Stimulated activated CD4-positive, alpha-beta T cell treated with anti-CD3 and anti-CD28 coated beads, Interleukin-4, amount 100 ng/mL, for 1 hour (primary cell): Measurements from ENCODE around the gene FSHB.
A peak's percentile ranks its signal among the peaks of the same experiment; 100 is the strongest.
"Not testable (repeated sequence)": the region's sequence is repeated elsewhere in the genome, so short reads cannot be mapped to it uniquely, and the experiment has no call there.

Experiments used
- DNase-seq: peaks from one replicate; pipeline ENCODE4 v3.0.0-alpha.2; 2020

Gene FSHB

GRCh38 chr11:30230714-30231113 lies at the start of gene FSHB:
TSS of gene FSHB (plus strand) at chr11:30231014. CDS start at chr11:30231903, 889 bp downstream.
- no peak for DNase-seq

- DNase-seq: no peak
Measured at GRCh38 chr11:30186748-30187147, 44.1 kb upstream of the FSHB start.

GRCh38 chr11:30192620-30193019 lies 38.2 kb upstream of the FSHB start:
- DNase-seq: no peak

GRCh38 chr11:30196400-30197206 lies 34.2 kb upstream of the FSHB start:
- peak; percentile 37 for DNase-seq

GRCh38 chr11:30197869-30198268 lies 32.9 kb upstream of the FSHB start:
- DNase-seq: no peak

GRCh38 chr11:30202989-30203388 lies 27.8 kb upstream of the FSHB start:
- not testable (repeated sequence) for DNase-seq

- no peak for DNase-seq
Measured at GRCh38 chr11:30203850-30204249, 27.0 kb upstream of the FSHB start.

- no peak for DNase-seq
Measured at GRCh38 chr11:30206249-30206996, 24.4 kb upstream of the FSHB start.

GRCh38 chr11:30210357-30210756 lies 20.5 kb upstream of the FSHB start:
- no peak for DNase-seq

GRCh38 chr11:30216534-30216933 lies 14.3 kb upstream of the FSHB start:
- DNase-seq: no peak

GRCh38 chr11:30218278-30218677 lies 12.5 kb upstream of the FSHB start:
- DNase-seq: no peak

GRCh38 chr11:30225642-30226041 lies 5.2 kb upstream of the FSHB start:
- DNase-seq: no peak

- DNase-seq: no peak
Measured at GRCh38 chr11:30228323-30228884, 2.4 kb upstream of the FSHB start.

GRCh38 chr11:30239025-30239424 lies 8.2 kb downstream of the FSHB start:
- DNase-seq: no peak

GRCh38 chr11:30244265-30244664 lies 13.5 kb downstream of the FSHB start:
- DNase-seq: no peak

- DNase-seq: no peak
Measured at GRCh38 chr11:30245621-30246020, 14.8 kb downstream of the FSHB start.

- no peak for DNase-seq
Measured at GRCh38 chr11:30254307-30255298, 23.8 kb downstream of the FSHB start.

- no peak for DNase-seq
Measured at GRCh38 chr11:30255637-30256036, 24.8 kb downstream of the FSHB start.

- no peak for DNase-seq
Measured at GRCh38 chr11:30257058-30257457, 26.2 kb downstream of the FSHB start.

- no peak for DNase-seq
Measured at GRCh38 chr11:30258679-30259078, 27.9 kb downstream of the FSHB start.

- no peak for DNase-seq
Measured at GRCh38 chr11:30260813-30261212, 30.0 kb downstream of the FSHB start.

- no peak for DNase-seq
Measured at GRCh38 chr11:30261821-30262220, 31.0 kb downstream of the FSHB start.

GRCh38 chr11:30268638-30269037 lies 37.8 kb downstream of the FSHB start:
- DNase-seq: not testable (repeated sequence)
